ACC112 (cell line): ENCODE results near the gene CLN6.
"Not testable (repeated sequence)": the region's sequence is repeated elsewhere in the genome, so short reads cannot be mapped to it uniquely, and the experiment has no call there.

Experiments used
- H2AFZ ChIP-seq: fragments of 200-600 bp; sonication (generic); one replicate; pipeline ENCODE4 v1.6.0; 2017; ENCODE audit warnings: antibody characterized with exemption, low read length; ENCODE audit not compliant: unreplicated experiment
- H3K27ac ChIP-seq: fragments of 200-600 bp; sonication (generic); 2 replicates; pipeline ENCODE4 v1.5.1; 2014; ENCODE audit warnings: low read depth, mild to moderate bottlenecking, antibody characterized with exemption, low read length, moderate library complexity
- H3K27me3 ChIP-seq: fragments of 200-600 bp; sonication (generic); 2 replicates; pipeline ENCODE4 v1.6.1; 2014; ENCODE audit warnings: mild to moderate bottlenecking, antibody characterized with exemption, low read length, moderate library complexity, mixed read lengths; ENCODE audit not compliant: insufficient read depth
- H3K36me3 ChIP-seq: fragments of 200-600 bp; sonication (generic); 2 replicates; pipeline ENCODE4 v1.6.1; 2016; ENCODE audit warnings: mild to moderate bottlenecking, antibody characterized with exemption, low read length, moderate library complexity, mixed read lengths; ENCODE audit not compliant: insufficient read depth
- H3K4me1 ChIP-seq: fragments of 200-600 bp; sonication (generic); one replicate; pipeline ENCODE4 v1.6.1; 2016; ENCODE audit warnings: low read length, mixed read lengths; ENCODE audit not compliant: insufficient read depth, unreplicated experiment, control insufficient read depth
- H3K4me3 ChIP-seq: fragments of 200-600 bp; sonication (generic); 2 replicates; pipeline ENCODE4 v1.5.1; 2014; ENCODE audit warnings: mild to moderate bottlenecking, low read depth, low read length
- H3K79me2 ChIP-seq: fragments of 200-600 bp; sonication (generic); one replicate; pipeline ENCODE4 v1.6.0; 2016; ENCODE audit warnings: low read length; ENCODE audit not compliant: control insufficient read depth, unreplicated experiment, insufficient read depth

Gene CLN6

GRCh38 chr15:68256675-68257450 lies 27.3 kb upstream of the CLN6 start:
- Histone ChIP-seq H3K4me3 (peak overlapping the region; percentile 78), H3K4me1 (peaks cover 30% of the 10 kb centered on the region), H3K27me3 (no peaks in the 10 kb centered on the region), H3K79me2 (no peaks in the 10 kb centered on the region), H3K36me3 (no peaks in the 10 kb centered on the region), H3K27ac (peak overlapping the region; percentile 80), H2AFZ (peak overlapping the region; percentile 44)

DNA sequence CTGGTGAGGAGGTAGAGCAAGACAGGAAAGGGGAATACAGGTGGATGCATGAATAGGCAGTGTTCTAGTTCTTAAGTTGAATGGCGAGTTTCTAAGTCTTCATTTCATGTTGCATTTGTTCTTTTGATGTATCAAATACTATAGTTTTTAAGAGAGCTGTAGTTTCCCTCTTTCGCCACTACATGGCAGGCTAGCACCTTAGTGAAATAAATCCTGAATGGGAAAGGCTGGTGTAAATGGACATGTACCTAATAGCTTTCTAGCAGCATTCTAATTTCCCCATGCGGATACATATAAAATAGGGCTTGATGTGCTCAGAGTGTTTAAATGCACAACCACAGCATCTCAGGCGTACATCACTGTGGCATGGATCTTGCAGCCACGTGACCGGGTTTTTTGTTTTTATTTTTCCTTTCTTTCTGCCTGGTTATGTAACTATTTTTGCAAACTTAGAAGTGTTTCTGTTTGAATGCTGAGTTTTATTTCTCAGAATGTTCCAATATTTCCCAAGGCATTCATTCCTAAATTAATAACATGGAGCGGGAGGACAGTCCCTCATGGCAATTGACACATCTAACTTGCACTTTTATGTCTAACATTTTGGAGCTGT lies 23.5 kb upstream of the CLN6 start:
- Histone ChIP-seq H3K36me3 (no peaks in the 10 kb centered on the region), H2AFZ (no peak overlapping the region), H3K27me3 (no peaks in the 10 kb centered on the region), H3K27ac (no peak overlapping the region), H3K4me1 (peaks cover 22% of the 10 kb centered on the region), H3K4me3 (peak overlapping the region; percentile 40; the same call in 1 of the 2 replicates), H3K79me2 (no peaks in the 10 kb centered on the region)

- Histone ChIP-seq H3K27me3 (no peaks in the 10 kb centered on the region), H2AFZ (no peak overlapping the region), H3K4me3 (no peak overlapping the region), H3K27ac (no peak overlapping the region), H3K4me1 (peaks cover 7% of the 10 kb centered on the region), H3K79me2 (no peaks in the 10 kb centered on the region), H3K36me3 (0 out of 2 replicates have a peak, but pooled peaks cover 2% of the 10 kb centered on the region)
Observed at GRCh38 chr15:68249058-68249713, 19.7 kb upstream of the CLN6 start.

DNA sequence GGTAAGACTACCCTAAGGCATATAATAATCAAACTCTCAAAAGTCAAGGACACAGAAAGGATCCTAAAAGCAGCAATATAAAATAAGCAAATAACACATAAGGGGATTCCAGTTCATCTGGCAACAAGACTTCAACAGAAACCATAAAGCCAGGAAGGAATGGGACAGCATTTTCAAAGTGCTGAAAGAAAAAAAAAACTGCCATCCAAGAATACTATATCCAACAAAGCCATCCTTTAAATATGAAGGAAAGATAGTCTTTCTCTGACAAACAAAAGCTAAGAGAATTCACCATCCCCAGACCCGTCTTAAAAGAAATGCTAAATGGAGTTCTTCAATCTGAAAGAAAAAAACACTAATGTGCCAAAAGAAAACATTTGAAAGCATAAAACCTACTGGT lies 14.7 kb upstream of the CLN6 start:
- Histone ChIP-seq H3K4me1 (no peaks in the 10 kb centered on the region), H3K36me3 (peaks cover 6% of the 10 kb centered on the region; the same call in 1 of the 2 replicates), H3K79me2 (no peaks in the 10 kb centered on the region), H3K27me3 (no peaks in the 10 kb centered on the region), H2AFZ (no peak overlapping the region), H3K27ac (no peak overlapping the region), H3K4me3 (no peak overlapping the region)

DNA sequence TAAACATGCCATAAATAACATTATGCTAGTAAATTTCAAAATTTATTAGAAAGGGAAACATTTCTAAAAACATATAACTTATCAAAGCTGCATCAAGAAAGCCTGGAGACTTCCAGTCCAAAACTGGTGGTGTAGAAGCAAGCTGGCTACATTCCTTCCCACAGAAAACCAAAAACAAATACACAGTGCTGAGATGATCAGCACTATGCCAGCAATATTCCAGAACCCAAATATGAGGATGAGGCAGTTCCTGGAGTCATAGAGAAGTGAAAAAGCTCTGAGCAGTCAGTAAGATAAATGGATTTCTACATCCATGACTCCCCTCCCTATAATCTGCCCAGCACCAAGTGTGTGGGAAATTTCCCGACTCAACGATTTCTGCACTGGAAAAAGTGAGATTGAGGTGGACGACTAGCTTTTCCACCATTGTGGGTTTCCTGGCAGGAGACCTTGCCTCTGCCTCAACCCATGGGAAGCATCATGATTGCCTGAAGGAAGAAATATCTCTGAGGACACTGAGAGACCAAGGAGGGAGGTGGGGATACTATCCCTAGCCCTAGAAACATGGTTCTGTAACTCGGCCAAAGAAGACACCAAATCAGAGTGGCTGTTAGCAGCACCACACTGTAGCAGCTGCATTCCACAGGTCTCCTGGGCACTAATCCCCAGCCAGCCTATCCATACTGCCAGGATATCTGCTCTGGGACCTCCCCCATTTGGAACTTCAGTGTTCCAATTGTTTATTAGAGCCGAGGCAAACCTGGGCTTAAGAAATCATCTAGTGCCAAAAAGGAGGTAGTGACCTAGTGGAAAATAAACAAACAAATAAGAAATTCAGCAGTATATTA lies 11.8 kb upstream of the CLN6 start:
- Histone ChIP-seq H3K27ac (no peak overlapping the region), H3K27me3 (no peaks in the 10 kb centered on the region), H3K4me1 (no peaks in the 10 kb centered on the region), H2AFZ (no peak overlapping the region), H3K79me2 (no peaks in the 10 kb centered on the region), H3K4me3 (no peak overlapping the region), H3K36me3 (peaks cover 6% of the 10 kb centered on the region; the same call in 1 of the 2 replicates)

GRCh38 chr15:68239025-68239424 lies 9.5 kb upstream of the CLN6 start:
- no peaks in the 10 kb centered on the region for H3K27me3 ChIP-seq
- no peaks in the 10 kb centered on the region for H3K79me2 ChIP-seq
- H2AFZ ChIP-seq = no peak overlapping the region
- H3K4me1 ChIP-seq = no peaks in the 10 kb centered on the region
- H3K27ac ChIP-seq = no peak overlapping the region
- H3K36me3 ChIP-seq = peaks cover 2% of the 10 kb centered on the region; the same call in 1 of the 2 replicates
- no peak overlapping the region for H3K4me3 ChIP-seq

- Histone ChIP-seq H2AFZ (no peak overlapping the region), H3K4me1 (peaks cover 4% of the 10 kb centered on the region), H3K27ac (no peak overlapping the region)
Observed at GRCh38 chr15:68235022-68235421, 5.5 kb upstream of the CLN6 start.

GRCh38 chr15:68234520-68234919 lies 5.0 kb upstream of the CLN6 start:
- H3K4me3 ChIP-seq, H3K4me1 ChIP-seq, H3K27me3 ChIP-seq, H2AFZ ChIP-seq, H3K79me2 ChIP-seq, H3K36me3 ChIP-seq, H3K27ac ChIP-seq: not testable (repeated sequence)

More at GRCh38 chr15:68235022-68235421, 5.5 kb upstream of the CLN6 start:
- Histone ChIP-seq H3K4me3 (no peak overlapping the region), H3K27me3 (no peaks in the 10 kb centered on the region), H3K36me3 (peaks cover 2% of the 10 kb centered on the region; the same call in 1 of the 2 replicates), H3K79me2 (no peaks in the 10 kb centered on the region)

DNA sequence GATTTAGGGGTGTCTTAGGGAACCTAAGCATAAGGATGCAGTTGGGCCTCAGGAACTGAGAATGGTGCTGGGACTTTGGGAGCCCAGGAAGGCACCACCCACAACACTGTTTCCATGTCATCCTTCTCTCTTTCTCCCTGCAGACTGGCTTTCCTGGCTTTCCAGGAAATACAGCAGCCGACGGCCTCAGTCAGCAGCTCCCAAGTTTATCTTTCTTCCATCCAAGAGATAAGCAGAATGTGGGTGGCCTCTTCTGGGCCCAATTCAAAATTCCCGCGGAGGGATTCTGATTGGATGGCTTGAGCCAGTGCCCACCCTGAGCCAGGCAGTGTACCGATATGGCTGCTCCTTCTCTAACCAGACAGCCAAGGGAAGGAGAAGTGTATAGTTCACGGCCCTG lies 4.5 kb upstream of the CLN6 start:
- Histone ChIP-seq H3K4me1 (peaks cover 5% of the 10 kb centered on the region), H3K27me3 (no peaks in the 10 kb centered on the region), H3K79me2 (peaks cover 2% of the 10 kb centered on the region), H3K36me3 (no peaks in the 10 kb centered on the region), H3K4me3 (no peak overlapping the region), H3K27ac (no peak overlapping the region), H2AFZ (no peak overlapping the region)

DNA sequence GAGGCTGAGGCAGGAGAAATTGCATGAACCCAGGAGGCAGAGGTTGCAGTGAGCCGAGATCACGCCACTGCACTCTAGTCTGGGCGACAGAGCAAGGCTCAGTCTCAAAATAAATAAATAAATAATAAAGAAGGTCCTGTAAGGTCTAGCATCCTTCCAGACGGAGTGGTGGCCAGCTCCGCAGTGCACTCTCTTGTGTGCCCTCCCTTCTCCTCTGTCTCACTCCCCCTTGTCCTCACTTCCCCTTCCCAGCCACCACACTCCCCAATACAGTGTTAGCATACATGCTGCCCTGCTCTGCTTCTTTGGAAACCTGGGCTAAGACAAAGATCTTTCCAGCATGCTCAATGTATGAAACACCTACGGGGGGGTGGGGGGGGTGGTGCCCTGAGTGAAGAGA lies 3.4 kb upstream of the CLN6 start:
- Histone ChIP-seq H3K27ac (no peak overlapping the region), H3K4me1 (peaks cover 10% of the 10 kb centered on the region), H2AFZ (no peak overlapping the region), H3K4me3 (no peak overlapping the region), H3K79me2 (peaks cover 13% of the 10 kb centered on the region), H3K36me3 (no peaks in the 10 kb centered on the region), H3K27me3 (no peaks in the 10 kb centered on the region)
